Natural killer cell (primary cell): ENCODE results near the gene ZSWIM1. TPM values are rescaled to one million over a fixed set of nuclear protein-coding genes. Genes with fewer than 3 reads are reported as not detected.

Source experiments
- ATAC-seq, 3 donors: fragments of 150-1000 bp in 2 of 3; fragments of 200-7000 bp in 1 of 3; cut with Tn5 transposase; 1 replicate in 1 of 3; 2 replicates in 2 of 3; pipeline ENCODE4 v1.10.0; 2021; ENCODE audit warnings: mild to moderate bottlenecking in 2 of 3, moderate library complexity in 2 of 3
- DNase-seq, 2 donors: peaks; one replicate each; pipeline versions ENCODE4 v3.0.0 to v3.0.0-alpha.2; 2013 to 2021; ENCODE audit warnings: mixed read lengths in 1 of 2
- H3K27ac ChIP-seq: one replicate; pipeline ENCODE4 v1.5.1; 2013; ENCODE audit warnings: mild to moderate bottlenecking, low read length
- H3K27me3 ChIP-seq: one replicate; pipeline ENCODE4 v1.6.1; 2013; ENCODE audit warnings: low read length; ENCODE audit not compliant: control insufficient read depth, insufficient read depth
- H3K36me3 ChIP-seq: one replicate; pipeline ENCODE4 v1.6.1; 2013; ENCODE audit warnings: low read length; ENCODE audit not compliant: control insufficient read depth, insufficient read depth
- H3K4me1 ChIP-seq: one replicate; pipeline ENCODE4 v1.6.1; 2013; ENCODE audit warnings: low read length; ENCODE audit not compliant: control insufficient read depth, insufficient read depth
- H3K4me3 ChIP-seq: one replicate; pipeline ENCODE4 v1.5.1; 2013; ENCODE audit warnings: low read length
- H3K9me3 ChIP-seq: one replicate; pipeline ENCODE4 v1.6.1; 2013; ENCODE audit warnings: low read length; ENCODE audit not compliant: control insufficient read depth, insufficient read depth
- H3K27ac Mint-ChIP-seq, 2 donors: one replicate each; pipeline ENCODE4 v1.8.0; 2022; ENCODE audit warnings: mild to moderate bottlenecking in 2 of 2, mixed read lengths in 2 of 2, moderate library complexity in 1 of 2
- H3K27me3 Mint-ChIP-seq, 2 donors: one replicate each; pipeline ENCODE4 v1.8.0; 2022; ENCODE audit warnings: low read depth in 2 of 2, mixed read lengths in 2 of 2
- H3K36me3 Mint-ChIP-seq: one replicate; pipeline ENCODE4 v1.8.0; 2022; ENCODE audit warnings: mixed read lengths
- H3K4me1 Mint-ChIP-seq, 2 donors: one replicate each; pipeline ENCODE4 v1.8.0; 2022; ENCODE audit warnings: mixed read lengths in 2 of 2
- H3K4me3 Mint-ChIP-seq: one replicate; pipeline ENCODE4 v1.8.0; 2022; ENCODE audit warnings: mild to moderate bottlenecking, moderate library complexity, mixed read lengths
- H3K9me3 Mint-ChIP-seq, 2 donors: one replicate each; pipeline ENCODE4 v1.8.0; 2022; ENCODE audit warnings: mixed read lengths in 2 of 2
- WGBS: methylation state at CpG from one replicate; pipeline ENCODE4 v1.1.7; 2013; ENCODE audit warnings: missing lambda C conversion rate; ENCODE audit not compliant: insufficient coverage; 5-methylcytosine and 5-hydroxymethylcytosine counted together
- intact Hi-C: fragments of 100-400 bp; cut with micrococcal nuclease; formaldehyde crosslinking; loops from one replicate; pipeline ENCODE4 v1.14.2; 2022
- total RNA-seq, 4 donors: library from RNA; stranded (reverse); fragments of 120-200 nt in 1 of 4; gene quantifications; one replicate each; pipeline versions ENCODE4 v1.2.3 to v1.2.4, GENCODE V29; 2013 to 2022
- TF ChIP-seq, protein P1 (sequence below): fragments of 200-600 bp; IDR thresholded peaks from one replicate; pipeline ENCODE4 v1.8.0; 2022; ENCODE audit warnings: antibody characterized with exemption

Gene ZSWIM1
- total RNA-seq, 3 donors from 2014 or later (not counting 1 experiment from before 2014, with no cell fraction given) = 0.59 to 2.4 (median 0.89) TPM

DNA sequence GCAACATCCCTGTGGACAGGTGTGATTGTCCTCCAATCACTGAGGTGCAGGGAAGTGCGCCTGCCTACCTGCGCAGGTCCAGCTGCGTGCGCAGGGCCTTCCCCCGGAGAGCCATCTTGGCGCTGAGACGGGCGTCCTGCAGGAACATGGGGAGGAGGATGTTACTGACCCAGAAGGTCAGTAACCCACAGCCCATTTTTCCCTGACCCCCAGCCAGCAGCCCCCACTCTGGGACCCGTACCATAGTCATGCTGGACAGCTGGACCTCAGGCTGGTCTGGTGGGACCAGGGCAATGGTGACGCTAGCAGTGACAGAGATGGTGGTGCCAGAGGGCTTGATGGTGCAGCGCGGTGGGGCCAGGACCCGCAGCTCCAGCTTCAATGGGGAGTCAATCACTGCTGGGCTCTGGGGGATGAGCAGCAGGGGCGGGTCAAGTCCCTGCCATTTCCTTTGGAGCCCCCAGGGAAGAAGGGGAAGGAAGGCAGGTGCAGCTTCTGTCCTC lies 21.2 kb downstream of the ZSWIM1 start:
- WGBS = 93% methylated on average over 14 of the region's 14 CpGs
- H3K36me3 ChIP-seq = peaks cover 2% of the 10 kb centered on the region
- H3K27me3 ChIP-seq = no peaks in the 10 kb centered on the region
- TF ChIP-seq, protein P1, sequence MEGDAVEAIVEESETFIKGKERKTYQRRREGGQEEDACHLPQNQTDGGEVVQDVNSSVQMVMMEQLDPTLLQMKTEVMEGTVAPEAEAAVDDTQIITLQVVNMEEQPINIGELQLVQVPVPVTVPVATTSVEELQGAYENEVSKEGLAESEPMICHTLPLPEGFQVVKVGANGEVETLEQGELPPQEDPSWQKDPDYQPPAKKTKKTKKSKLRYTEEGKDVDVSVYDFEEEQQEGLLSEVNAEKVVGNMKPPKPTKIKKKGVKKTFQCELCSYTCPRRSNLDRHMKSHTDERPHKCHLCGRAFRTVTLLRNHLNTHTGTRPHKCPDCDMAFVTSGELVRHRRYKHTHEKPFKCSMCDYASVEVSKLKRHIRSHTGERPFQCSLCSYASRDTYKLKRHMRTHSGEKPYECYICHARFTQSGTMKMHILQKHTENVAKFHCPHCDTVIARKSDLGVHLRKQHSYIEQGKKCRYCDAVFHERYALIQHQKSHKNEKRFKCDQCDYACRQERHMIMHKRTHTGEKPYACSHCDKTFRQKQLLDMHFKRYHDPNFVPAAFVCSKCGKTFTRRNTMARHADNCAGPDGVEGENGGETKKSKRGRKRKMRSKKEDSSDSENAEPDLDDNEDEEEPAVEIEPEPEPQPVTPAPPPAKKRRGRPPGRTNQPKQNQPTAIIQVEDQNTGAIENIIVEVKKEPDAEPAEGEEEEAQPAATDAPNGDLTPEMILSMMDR = no peak
- Mint-ChIP-seq H3K27ac (no peak overlapping the region), H3K4me1 (no peaks in the 10 kb centered on the region), H3K9me3 (no peaks in the 10 kb centered on the region), H3K27me3 (no peaks in the 10 kb centered on the region), H3K36me3 (no peaks in the 10 kb centered on the region), H3K4me3 (no peak overlapping the region)
- DNase-seq (no peak), ATAC-seq (no peak)
- no peaks in the 10 kb centered on the region for H3K4me1 ChIP-seq
- intact Hi-C loops = no loop called here
- H3K9me3 ChIP-seq = no peaks in the 10 kb centered on the region
- no peak overlapping the region for H3K4me3 ChIP-seq
- no peak overlapping the region for H3K27ac ChIP-seq

DNA sequence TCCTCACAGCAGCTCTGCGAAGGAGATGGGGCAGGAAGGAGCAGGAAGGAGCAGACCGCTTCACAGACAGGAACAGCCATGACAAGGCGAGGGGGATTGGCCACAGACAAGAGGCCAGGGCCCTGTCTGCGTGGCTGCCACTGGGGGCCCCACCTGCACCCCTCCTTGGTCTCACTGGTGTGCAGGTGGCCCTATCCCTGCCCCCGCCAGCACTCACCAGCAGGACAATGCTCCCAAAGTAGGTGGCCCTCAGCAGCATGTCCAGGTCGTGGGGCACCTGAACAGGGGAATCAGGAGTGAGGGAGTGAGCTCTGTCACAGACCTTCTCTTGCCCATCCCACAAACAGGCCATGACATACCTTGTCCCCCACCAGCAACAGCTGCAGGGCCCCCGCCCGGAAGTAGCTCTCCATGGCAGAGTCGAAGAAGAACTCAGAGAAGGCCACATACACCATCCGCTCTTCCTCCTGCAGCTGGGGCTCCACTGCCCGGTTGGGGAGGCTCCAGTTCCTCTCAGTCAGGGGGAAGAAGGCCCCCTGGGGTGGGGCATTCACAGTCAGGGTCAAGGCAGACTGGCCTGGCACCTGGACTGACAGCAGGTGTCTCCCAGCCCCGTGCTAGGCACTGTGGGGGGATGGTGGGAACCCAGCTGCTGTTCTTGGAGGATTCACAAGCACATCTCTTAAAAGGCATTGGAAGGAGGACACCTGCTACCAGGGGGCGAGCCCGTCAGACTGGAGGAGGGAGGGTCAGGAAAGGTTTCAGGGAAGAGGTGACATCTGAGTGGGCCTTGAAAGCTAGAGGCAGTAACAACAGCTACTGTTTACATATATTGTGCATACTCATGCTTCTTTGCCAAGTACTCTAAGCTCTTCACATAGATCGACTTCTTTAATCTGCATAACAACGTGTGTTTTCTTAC lies 23.8 kb downstream of the ZSWIM1 start:
- Mint-ChIP-seq H3K9me3 (no peaks in the 10 kb centered on the region), H3K27me3 (no peaks in the 10 kb centered on the region), H3K4me3 (no peak overlapping the region), H3K4me1 (no peaks in the 10 kb centered on the region), H3K36me3 (no peaks in the 10 kb centered on the region), H3K27ac (no peak overlapping the region)
- H3K36me3 ChIP-seq = no peaks in the 10 kb centered on the region
- no peaks in the 10 kb centered on the region for H3K27me3 ChIP-seq
- no peak overlapping the region for H3K27ac ChIP-seq
- DNase-seq = no peak
- H3K4me1 ChIP-seq = no peaks in the 10 kb centered on the region
- no peaks in the 10 kb centered on the region for H3K9me3 ChIP-seq
- ATAC-seq = no peak
- TF ChIP-seq, protein P1 = no peak
- intact Hi-C loops = no loop called here
- 77% methylated on average over 16 of the region's 16 CpGs for WGBS
- H3K4me3 ChIP-seq = no peak overlapping the region

DNA sequence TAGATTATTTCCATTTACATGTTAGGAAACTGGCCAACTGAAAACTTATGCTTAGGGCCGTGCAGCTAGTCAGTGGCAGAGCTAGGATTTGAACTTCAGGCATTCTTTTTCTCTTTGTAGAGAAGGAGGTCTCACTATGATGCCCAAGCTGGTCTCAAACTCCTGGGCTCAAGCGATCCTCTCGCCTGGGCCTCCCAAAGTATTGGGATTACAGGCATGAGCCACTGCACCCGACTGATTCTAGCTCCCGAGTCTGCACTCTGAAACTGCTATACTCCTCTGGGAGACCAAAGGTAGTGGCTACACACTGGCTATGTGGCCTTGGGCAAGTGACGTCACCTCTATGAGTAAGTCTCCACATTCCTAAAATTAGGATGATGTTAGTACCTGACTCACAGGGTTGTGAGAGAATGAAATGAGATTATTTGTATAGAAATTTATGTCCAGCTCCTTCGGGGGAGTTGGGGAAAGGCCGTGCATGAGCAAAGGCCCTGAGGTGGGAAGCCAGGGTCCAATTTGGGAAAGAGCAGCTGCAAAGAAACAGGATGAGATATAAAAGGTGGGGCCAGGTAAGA lies 24.6 kb downstream of the ZSWIM1 start:
- Mint-ChIP-seq H3K4me3 (no peak overlapping the region), H3K36me3 (no peaks in the 10 kb centered on the region), H3K27ac (no peak overlapping the region), H3K9me3 (no peaks in the 10 kb centered on the region), H3K4me1 (peaks cover 3% of the 10 kb centered on the region in 2 donors), H3K27me3 (no peaks in the 10 kb centered on the region)
- WGBS = 93% methylated on average over 8 of the region's 8 CpGs
- peaks cover 4% of the 10 kb centered on the region for H3K4me1 ChIP-seq
- no peaks in the 10 kb centered on the region for H3K27me3 ChIP-seq
- intact Hi-C loops = no loop called here
- no peak overlapping the region for H3K27ac ChIP-seq
- no peak overlapping the region for H3K4me3 ChIP-seq
- TF ChIP-seq, protein P1 = no peak
- no peaks in the 10 kb centered on the region for H3K36me3 ChIP-seq
- ATAC-seq = no peak
- no peaks in the 10 kb centered on the region for H3K9me3 ChIP-seq
- DNase-seq = no peak
